Ovary (tissue), 3 donors: ENCODE data around the gene FLII.

Experiments used
- CTCF ChIP-seq, 3 donors: fragments of 450-650 bp in 2 of 3; fragments of 200-600 bp in 1 of 3; IDR thresholded peaks; one replicate each; pipeline versions ENCODE4 v1.5.1 to v1.8.0; 2016 to 2022; ENCODE audit warnings: antibody characterized with exemption in 3 of 3, mild to moderate bottlenecking in 1 of 3
- EP300 ChIP-seq: sonication (generic); formaldehyde crosslinking; IDR thresholded peaks from one replicate; pipeline ENCODE4 v1.6.1; 2017; ENCODE audit warnings: antibody characterized with exemption
- POLR2A ChIP-seq: fragments of 450-650 bp; IDR thresholded peaks from one replicate; pipeline ENCODE4 v1.6.1; 2017; ENCODE audit warnings: antibody characterized with exemption, mild to moderate bottlenecking, moderate library complexity
- donor health status: DM: no; HTN: no; CAD: no.

GRCh38 chr17:18262641-18263040 lies 4.1 kb upstream of the FLII start:
- no peak for TF ChIP-seq CTCF (IDR thresholded peaks at IDR 0.05)
- no peak for TF ChIP-seq POLR2A
- no peak for TF ChIP-seq EP300
